Measurements from ENCODE around the gene PUM2.

GRCh38 chr2:20220806-20221554 is 129.7 kb downstream of the PUM2 start:
- TF ChIP-seq CTCF (IDR thresholded peaks at IDR 0.05) = no peak
- TF ChIP-seq POLR2A (IDR thresholded peaks at IDR 0.05) = no peak
